CMK (cell line): ENCODE measurements around the gene FAM118B.

Experiments
- DNase-seq: peaks from one replicate; pipeline ENCODE4 v3.0.0-alpha.2; 2010; ENCODE audit warnings: low read depth

Gene FAM118B

GRCh38 chr11:126311401-126312291 lies 100.1 kb downstream of the FAM118B start:
- DNase-seq, result no peak
